ENCODE data around the gene DOCK1. TPM values are rescaled to one million over a fixed set of nuclear protein-coding genes. Genes with fewer than 3 reads are reported as not detected.

The DOCK1 gene
- total and polyA plus RNA-seq, 2 experiments from 2014 or later: 22.8 to 45.6 TPM

DNA sequence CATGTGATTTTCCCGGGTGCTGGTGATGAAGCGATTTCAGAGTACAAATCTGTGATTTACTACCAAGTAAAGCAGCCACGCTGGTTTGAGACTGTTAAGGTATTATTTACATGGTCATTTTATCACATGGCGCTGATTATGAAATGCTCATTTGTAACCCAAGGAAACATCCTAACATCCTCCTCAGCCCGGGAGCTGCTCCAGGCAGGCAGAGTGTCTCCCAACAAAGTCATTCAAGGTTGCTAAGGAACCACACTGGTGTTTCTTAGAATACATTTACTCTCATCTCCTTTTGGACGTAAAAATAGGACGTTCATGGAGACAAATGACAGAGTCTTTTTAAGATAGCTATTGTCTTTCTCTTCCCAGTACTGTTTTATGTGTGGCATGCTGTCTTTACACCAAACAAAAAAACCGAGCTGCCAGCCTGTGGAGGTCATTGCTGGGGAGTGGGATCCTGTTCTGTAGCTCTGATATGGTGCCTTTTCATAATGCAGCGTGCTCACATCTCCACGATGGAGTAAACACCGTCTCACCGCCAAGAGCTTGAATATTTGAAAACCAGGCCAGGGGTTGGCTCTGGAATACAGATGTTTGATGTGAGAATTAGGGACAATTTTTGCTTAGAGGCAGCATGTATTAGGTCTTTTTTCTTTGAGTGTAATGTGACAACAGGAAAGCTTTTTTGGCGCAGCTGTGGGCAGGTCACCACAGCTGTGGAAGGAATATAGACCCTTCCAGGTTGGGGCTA lies 119.6 kb downstream of the DOCK1 start:
- WGBS, 2 experiments (ENCODE audit: low coverage in 1 of 2, low lambda C conversion rate in 2 of 2, missing lambda C conversion rate in 2 of 2): 35 to 38% methylated on average over 13 of the region's 13 CpGs
- TF ChIP-seq EZH2phosphoT487 (IDR thresholded peaks at IDR 0.05; ENCODE audit: insufficient read depth, low read depth): no peak
- no peak for TF ChIP-seq EZH2 (IDR thresholded peaks at IDR 0.05; ENCODE audit: insufficient read depth, poor library complexity, severe bottlenecking)

DNA sequence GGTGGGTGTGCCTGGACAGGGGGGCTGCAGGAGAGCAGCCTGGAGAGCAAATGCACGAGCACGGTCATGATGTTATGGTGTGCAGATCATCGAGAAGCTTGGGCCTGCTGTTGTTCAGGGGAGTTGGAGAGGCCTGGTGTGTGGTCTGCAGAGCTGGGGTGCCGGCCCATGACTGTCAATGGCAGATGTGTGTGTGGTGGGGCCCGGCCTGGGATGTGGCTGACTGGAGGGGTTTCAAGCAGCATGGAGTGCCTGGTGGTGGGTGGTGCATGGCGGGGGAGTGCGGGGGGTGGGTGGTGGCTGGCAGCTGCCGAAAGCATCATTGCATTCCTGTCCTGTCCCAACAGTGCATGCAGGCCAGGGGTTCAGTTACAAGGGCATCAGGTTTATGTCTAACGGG lies 122.6 kb downstream of the DOCK1 start:
- Histone ChIP-seq H4K20me1 (ENCODE audit: insufficient read depth) (no peaks in the 10 kb centered on the region; the same call in 1 of the 2 replicates), H3K27me3 (replicated peaks; ENCODE audit: insufficient read depth) (no peaks in the 10 kb centered on the region), H3F3A (ENCODE audit: insufficient read depth) (no peaks in the 10 kb centered on the region), H2AFZ (no peak overlapping the region), H3K36me3 (ENCODE audit: low read depth) (peaks cover 23% of the 10 kb centered on the region; the same call in 1 of the 2 replicates), H3K27ac (no peak overlapping the region), H3K9ac (no peak overlapping the region), H3K4me2 (ENCODE audit: unreplicated experiment) (no peak overlapping the region), H3K4me3 (no peak overlapping the region), H3K9me3 (ENCODE audit: low read depth) (no peaks in the 10 kb centered on the region), H3K4me1 (ENCODE audit: insufficient read depth) (no peaks in the 10 kb centered on the region), H3K79me2 (ENCODE audit: insufficient read depth) (no peaks in the 10 kb centered on the region), H3K9me2 (ENCODE audit: insufficient read depth) (no peaks in the 10 kb centered on the region)
- no peak for DNase-seq
- in situ Hi-C loops (cut with MboI): no loop called here
- WGBS, 2 experiments (ENCODE audit: low coverage in 1 of 2, low lambda C conversion rate in 2 of 2, missing lambda C conversion rate in 2 of 2): 83 to 88% methylated on average over 6 to 9 of the region's 9 CpGs
- TF ChIP-seq EZH2 (IDR thresholded peaks at IDR 0.05; ENCODE audit: insufficient read depth, poor library complexity, severe bottlenecking) (no peak), EZH2phosphoT487 (IDR thresholded peaks at IDR 0.05; ENCODE audit: insufficient read depth, low read depth) (no peak)

More for the DNA sequence above, 119.6 kb downstream of the DOCK1 start:
- Histone ChIP-seq H3K4me2 (ENCODE audit: unreplicated experiment) (no peak overlapping the region), H4K20me1 (ENCODE audit: insufficient read depth) (no peaks in the 10 kb centered on the region; the same call in 1 of the 2 replicates), H3K36me3 (ENCODE audit: low read depth) (peaks cover 15% of the 10 kb centered on the region; the same call in 1 of the 2 replicates), H3K9me2 (ENCODE audit: insufficient read depth) (no peaks in the 10 kb centered on the region), H3K9ac (peak overlapping the region; percentile 42; the same call in 1 of the 2 replicates), H3K27ac (peak overlapping the region; percentile 53), H2AFZ (no peak overlapping the region), H3K9me3 (ENCODE audit: low read depth) (no peaks in the 10 kb centered on the region), H3K79me2 (ENCODE audit: insufficient read depth) (no peaks in the 10 kb centered on the region), H3K27me3 (replicated peaks; ENCODE audit: insufficient read depth) (no peaks in the 10 kb centered on the region), H3K4me1 (ENCODE audit: insufficient read depth) (no peaks in the 10 kb centered on the region), H3K4me3 (no peak overlapping the region), H3F3A (ENCODE audit: insufficient read depth) (no peaks in the 10 kb centered on the region)
- DNase-seq: peak; percentile 79
- in situ Hi-C loops (cut with MboI): no loop called here

DNA sequence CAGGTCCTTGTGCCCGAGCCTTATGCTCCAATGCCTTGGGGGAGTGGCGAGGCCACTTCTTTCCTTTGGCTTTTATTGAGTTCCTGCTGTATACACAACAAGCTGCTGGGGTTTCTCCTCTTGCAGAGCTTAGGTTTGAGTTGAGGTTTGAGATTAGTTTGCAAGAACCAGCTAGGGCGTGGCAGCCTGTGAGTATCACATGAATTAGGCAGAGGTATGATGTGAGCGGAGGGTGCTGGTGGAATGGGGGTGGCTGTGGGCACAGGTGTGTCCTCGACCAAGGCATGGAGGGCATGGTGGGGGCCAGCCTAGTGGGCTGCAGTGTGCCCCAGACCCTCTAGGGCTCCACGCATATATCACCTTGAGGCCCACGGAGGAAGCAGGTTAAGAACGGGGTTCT lies 123.3 kb downstream of the DOCK1 start:
- no peak for DNase-seq
- Histone ChIP-seq H3K79me2 (ENCODE audit: insufficient read depth) (no peaks in the 10 kb centered on the region), H3K36me3 (ENCODE audit: low read depth) (peaks cover 22% of the 10 kb centered on the region; the same call in 1 of the 2 replicates), H3K4me2 (ENCODE audit: unreplicated experiment) (no peak overlapping the region), H3K27me3 (replicated peaks; ENCODE audit: insufficient read depth) (no peaks in the 10 kb centered on the region), H3K9me3 (ENCODE audit: low read depth) (no peaks in the 10 kb centered on the region), H4K20me1 (ENCODE audit: insufficient read depth) (no peaks in the 10 kb centered on the region; the same call in 1 of the 2 replicates), H3K4me1 (ENCODE audit: insufficient read depth) (no peaks in the 10 kb centered on the region), H3K9ac (no peak overlapping the region), H3F3A (ENCODE audit: insufficient read depth) (no peaks in the 10 kb centered on the region), H2AFZ (no peak overlapping the region), H3K27ac (no peak overlapping the region), H3K9me2 (ENCODE audit: insufficient read depth) (no peaks in the 10 kb centered on the region), H3K4me3 (no peak overlapping the region)
- in situ Hi-C loops (cut with MboI): no loop called here
- WGBS, 2 experiments (ENCODE audit: low coverage in 1 of 2, low lambda C conversion rate in 2 of 2, missing lambda C conversion rate in 2 of 2): 94 to 98% methylated on average over 8 of the region's 8 CpGs
- TF ChIP-seq EZH2 (IDR thresholded peaks at IDR 0.05; ENCODE audit: insufficient read depth, poor library complexity, severe bottlenecking) (no peak), EZH2phosphoT487 (IDR thresholded peaks at IDR 0.05; ENCODE audit: insufficient read depth, low read depth) (no peak)

DNA sequence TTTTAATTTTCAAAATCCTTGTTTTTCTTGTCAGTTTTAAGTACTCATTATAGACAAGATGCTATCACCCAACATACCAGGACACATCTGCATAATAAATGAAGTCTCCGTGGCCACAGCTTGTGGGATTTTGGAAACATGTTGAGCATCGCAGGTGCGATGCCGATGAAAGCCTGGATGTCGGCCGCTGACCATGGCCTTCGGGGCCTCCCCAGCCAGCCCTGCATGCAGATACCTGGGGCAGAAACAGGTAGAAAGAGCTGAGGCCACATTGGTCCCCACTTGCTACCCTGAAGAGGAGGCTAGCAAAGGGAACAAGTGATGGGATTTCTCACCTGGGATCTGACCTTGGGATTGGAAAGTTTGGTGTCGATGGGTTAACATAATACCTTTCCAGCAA lies 123.8 kb downstream of the DOCK1 start:
- H3K27me3 ChIP-seq (replicated peaks; ENCODE audit: insufficient read depth): no peaks in the 10 kb centered on the region
- H3K4me1 ChIP-seq (ENCODE audit: insufficient read depth): no peaks in the 10 kb centered on the region
- H3K9ac ChIP-seq: no peak overlapping the region
- H3K27ac ChIP-seq: no peak overlapping the region
- H3F3A ChIP-seq (ENCODE audit: insufficient read depth): no peaks in the 10 kb centered on the region
- H3K4me2 ChIP-seq (ENCODE audit: unreplicated experiment): no peak overlapping the region
- H2AFZ ChIP-seq: no peak overlapping the region
- no peaks in the 10 kb centered on the region for H3K9me3 ChIP-seq (ENCODE audit: low read depth)
- in situ Hi-C loops (cut with MboI): no loop called here
- no peaks in the 10 kb centered on the region for H3K9me2 ChIP-seq (ENCODE audit: insufficient read depth)
- H3K4me3 ChIP-seq: no peak overlapping the region
- TF ChIP-seq EZH2phosphoT487 (IDR thresholded peaks at IDR 0.05; ENCODE audit: insufficient read depth, low read depth): no peak
- TF ChIP-seq EZH2 (IDR thresholded peaks at IDR 0.05; ENCODE audit: insufficient read depth, poor library complexity, severe bottlenecking): no peak
- DNase-seq: no peak
- no peaks in the 10 kb centered on the region for H3K79me2 ChIP-seq (ENCODE audit: insufficient read depth)
- no peaks in the 10 kb centered on the region; the same call in 1 of the 2 replicates for H4K20me1 ChIP-seq (ENCODE audit: insufficient read depth)
- WGBS, 2 experiments (ENCODE audit: low coverage in 1 of 2, low lambda C conversion rate in 2 of 2, missing lambda C conversion rate in 2 of 2): 98% methylated on average over 8 of the region's 8 CpGs
- peaks cover 19% of the 10 kb centered on the region; the same call in 1 of the 2 replicates for H3K36me3 ChIP-seq (ENCODE audit: low read depth)
